Loucy (cell line): ENCODE data around the gene STRN3.
"Not testable (repeated sequence)": the region's sequence is repeated elsewhere in the genome, so short reads cannot be mapped to it uniquely, and the experiment has no call there.

ENCODE experiments used
- H2AFZ ChIP-seq: fragments of 200-600 bp; sonication (generic); 2 replicates; pipeline ENCODE4 v1.6.0; 2016; ENCODE audit warnings: antibody characterized with exemption, mild to moderate bottlenecking, low read length, moderate library complexity
- H3F3A ChIP-seq: fragments of 200-600 bp; 2 replicates; pipeline ENCODE4 v1.6.0; 2016; ENCODE audit warnings: antibody characterized with exemption, low read depth, mild to moderate bottlenecking
- H3K27me3 ChIP-seq: fragments of 200-600 bp; sonication (generic); 2 replicates; pipeline ENCODE4 v1.6.1; 2014; ENCODE audit warnings: low read length, mild to moderate bottlenecking; ENCODE audit not compliant: insufficient read depth, poor library complexity, severe bottlenecking
- H3K36me3 ChIP-seq: fragments of 200-600 bp; sonication (generic); 2 replicates; pipeline ENCODE4 v1.6.1; 2016; ENCODE audit warnings: low read length; ENCODE audit not compliant: insufficient read depth
- H3K4me1 ChIP-seq: fragments of 200-600 bp; sonication (generic); 2 replicates; pipeline ENCODE4 v1.5.1; 2014; ENCODE audit warnings: low read length, mild to moderate bottlenecking; ENCODE audit not compliant: insufficient read depth, poor library complexity, severe bottlenecking
- H3K4me2 ChIP-seq: fragments of 200-600 bp; sonication (generic); 2 replicates; pipeline ENCODE4 v1.6.0; 2014; ENCODE audit warnings: antibody characterized with exemption, low read length, low read depth, mild to moderate bottlenecking; ENCODE audit not compliant: poor library complexity, severe bottlenecking
- H3K4me3 ChIP-seq: fragments of 200-600 bp; sonication (generic); 2 replicates; pipeline ENCODE4 v1.5.1; 2014; ENCODE audit warnings: low read length, mild to moderate bottlenecking, mixed read lengths; ENCODE audit not compliant: poor library complexity, severe bottlenecking
- H3K79me2 ChIP-seq: fragments of 200-600 bp; sonication (generic); 2 replicates; pipeline ENCODE4 v1.6.1; 2014; ENCODE audit warnings: low read length; ENCODE audit not compliant: insufficient read depth
- H3K9ac ChIP-seq: fragments of 200-600 bp; sonication (generic); 2 replicates; pipeline ENCODE4 v1.6.0; 2014; ENCODE audit warnings: mild to moderate bottlenecking, low read depth, low read length, moderate library complexity; ENCODE audit not compliant: poor library complexity, severe bottlenecking
- H3K9me2 ChIP-seq: fragments of 200-600 bp; sonication (generic); replicated peaks from 2 replicates; pipeline ENCODE4 v1.6.1; 2016; ENCODE audit warnings: low read depth, low read length, mixed read lengths
- H3K9me3 ChIP-seq: fragments of 200-600 bp; sonication (generic); 2 replicates; pipeline ENCODE4 v1.6.1; 2014; ENCODE audit warnings: mild to moderate bottlenecking, antibody characterized with exemption, low read length, low read depth; ENCODE audit not compliant: insufficient read depth
- H4K20me1 ChIP-seq: fragments of 200-600 bp; sonication (generic); 2 replicates; pipeline ENCODE4 v1.6.0; 2014; ENCODE audit warnings: antibody characterized with exemption, low read length, mild to moderate bottlenecking; ENCODE audit not compliant: insufficient read depth, poor library complexity, severe bottlenecking
- EZH2phosphoT487 ChIP-seq: fragments of 200-600 bp; IDR thresholded peaks from 2 replicates; pipeline ENCODE4 v1.6.1; 2018; ENCODE audit warnings: antibody characterized with exemption, mild to moderate bottlenecking, moderate library complexity, borderline replicate concordance
- TF ChIP-seq, protein P1 (sequence below): fragments of 200-600 bp; sonication (generic); conservative IDR thresholded peaks from 2 replicates; pipeline ENCODE4 v1.5.1; 2014; ENCODE audit warnings: mild to moderate bottlenecking, antibody characterized with exemption, low read length

Gene STRN3

DNA sequence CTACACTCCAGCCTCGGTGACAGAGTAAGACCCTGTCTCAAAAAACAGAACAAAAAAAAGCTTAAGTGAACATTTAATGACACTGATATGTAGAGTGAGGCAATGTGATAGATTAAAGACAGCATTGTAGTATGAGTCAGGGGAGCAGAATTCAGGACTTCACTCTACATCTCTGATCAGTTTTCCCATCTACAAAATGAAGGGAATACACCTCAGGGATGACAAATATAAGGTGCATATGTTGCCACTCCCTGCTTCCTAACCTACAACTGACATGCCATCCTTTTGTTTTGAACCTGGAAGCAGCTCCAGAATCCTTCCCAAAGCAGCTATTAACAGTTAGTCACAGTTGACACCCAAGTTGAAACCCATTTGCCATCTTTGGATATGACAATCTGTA lies 30.9 kb upstream of the STRN3 start:
- no peaks in the 10 kb centered on the region for H3K4me1 ChIP-seq
- no peaks in the 10 kb centered on the region for H4K20me1 ChIP-seq
- H3K9me3 ChIP-seq, result no peaks in the 10 kb centered on the region
- H3K79me2 ChIP-seq, result no peaks in the 10 kb centered on the region
- no peak overlapping the region for H3K4me2 ChIP-seq
- no peak overlapping the region for H2AFZ ChIP-seq
- no peak overlapping the region for H3K9ac ChIP-seq
- TF ChIP-seq EZH2phosphoT487, result no peak
- TF ChIP-seq, protein P1, sequence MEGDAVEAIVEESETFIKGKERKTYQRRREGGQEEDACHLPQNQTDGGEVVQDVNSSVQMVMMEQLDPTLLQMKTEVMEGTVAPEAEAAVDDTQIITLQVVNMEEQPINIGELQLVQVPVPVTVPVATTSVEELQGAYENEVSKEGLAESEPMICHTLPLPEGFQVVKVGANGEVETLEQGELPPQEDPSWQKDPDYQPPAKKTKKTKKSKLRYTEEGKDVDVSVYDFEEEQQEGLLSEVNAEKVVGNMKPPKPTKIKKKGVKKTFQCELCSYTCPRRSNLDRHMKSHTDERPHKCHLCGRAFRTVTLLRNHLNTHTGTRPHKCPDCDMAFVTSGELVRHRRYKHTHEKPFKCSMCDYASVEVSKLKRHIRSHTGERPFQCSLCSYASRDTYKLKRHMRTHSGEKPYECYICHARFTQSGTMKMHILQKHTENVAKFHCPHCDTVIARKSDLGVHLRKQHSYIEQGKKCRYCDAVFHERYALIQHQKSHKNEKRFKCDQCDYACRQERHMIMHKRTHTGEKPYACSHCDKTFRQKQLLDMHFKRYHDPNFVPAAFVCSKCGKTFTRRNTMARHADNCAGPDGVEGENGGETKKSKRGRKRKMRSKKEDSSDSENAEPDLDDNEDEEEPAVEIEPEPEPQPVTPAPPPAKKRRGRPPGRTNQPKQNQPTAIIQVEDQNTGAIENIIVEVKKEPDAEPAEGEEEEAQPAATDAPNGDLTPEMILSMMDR, result no peak
- H3K36me3 ChIP-seq, result no peaks in the 10 kb centered on the region
- no peaks in the 10 kb centered on the region for H3F3A ChIP-seq
- H3K9me2 ChIP-seq, result no peaks in the 10 kb centered on the region
- no peaks in the 10 kb centered on the region for H3K27me3 ChIP-seq
- no peak overlapping the region for H3K4me3 ChIP-seq

DNA sequence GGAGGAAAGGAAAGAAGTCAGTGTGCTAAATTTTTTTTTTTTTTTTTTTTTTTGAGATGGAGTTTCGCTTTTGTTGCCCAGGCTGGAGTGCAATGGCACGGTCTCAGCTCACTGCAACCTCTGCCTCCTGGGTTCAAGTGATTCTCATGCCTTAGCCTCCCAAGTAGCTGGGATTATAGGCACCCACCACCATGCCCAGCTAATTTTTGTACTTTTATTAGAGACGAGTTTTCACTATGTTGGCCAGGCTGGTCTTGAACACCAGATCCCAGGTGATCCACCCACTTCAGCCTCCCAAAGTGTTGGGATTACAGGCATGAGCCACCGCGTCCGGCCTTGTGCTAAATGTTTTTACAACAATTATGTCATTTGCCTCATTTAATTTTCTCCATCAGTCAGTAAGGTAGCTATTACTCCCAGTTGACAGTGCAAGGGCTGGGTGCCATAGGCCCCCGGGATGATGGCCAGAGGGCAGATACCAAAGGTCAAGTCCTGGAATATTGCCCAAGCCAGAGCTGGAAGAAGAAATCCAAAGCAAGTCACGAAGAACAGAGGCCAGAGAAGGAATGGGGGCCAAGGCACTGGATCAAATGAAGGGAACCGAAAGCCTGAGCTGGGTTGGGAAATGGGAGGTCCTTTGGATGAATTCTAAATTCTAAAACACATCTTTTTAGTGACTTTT lies 26.9 kb upstream of the STRN3 start:
- not testable (repeated sequence) for H3K79me2 ChIP-seq, H3F3A ChIP-seq, H3K4me1 ChIP-seq, H3K9me3 ChIP-seq, H4K20me1 ChIP-seq, H3K9me2 ChIP-seq, H3K4me2 ChIP-seq, H3K36me3 ChIP-seq, H3K27me3 ChIP-seq, H2AFZ ChIP-seq, H3K4me3 ChIP-seq, H3K9ac ChIP-seq

DNA sequence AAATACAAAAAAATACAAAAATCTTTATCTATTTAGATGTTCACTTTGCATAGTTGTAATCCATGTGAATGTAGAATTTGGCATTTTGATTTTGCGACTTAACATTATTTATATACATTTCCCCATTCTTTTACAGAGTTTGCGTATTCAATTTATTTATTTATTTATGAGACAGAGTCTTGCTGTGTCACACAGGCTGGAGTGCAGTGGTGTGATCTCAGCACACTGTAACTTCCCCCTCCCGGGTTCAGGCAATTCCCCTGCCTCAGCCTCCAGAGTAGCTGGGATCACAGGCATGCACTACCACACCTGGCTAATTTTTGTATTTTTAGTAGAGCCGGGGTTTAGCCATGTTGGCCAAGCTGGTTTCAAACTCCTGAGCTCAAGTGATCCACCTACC lies 25.3 kb upstream of the STRN3 start:
- no peaks in the 10 kb centered on the region for H3K9me3 ChIP-seq
- H3K4me3 ChIP-seq, result no peak overlapping the region
- H3K9me2 ChIP-seq, result no peaks in the 10 kb centered on the region
- no peak overlapping the region for H2AFZ ChIP-seq
- H4K20me1 ChIP-seq, result no peaks in the 10 kb centered on the region
- no peaks in the 10 kb centered on the region for H3F3A ChIP-seq
- H3K79me2 ChIP-seq, result no peaks in the 10 kb centered on the region
- no peak overlapping the region for H3K9ac ChIP-seq
- H3K4me2 ChIP-seq, result no peak overlapping the region
- no peaks in the 10 kb centered on the region for H3K36me3 ChIP-seq
- no peak for TF ChIP-seq EZH2phosphoT487
- TF ChIP-seq, protein P1, result no peak
- H3K4me1 ChIP-seq, result no peaks in the 10 kb centered on the region
- no peaks in the 10 kb centered on the region for H3K27me3 ChIP-seq

DNA sequence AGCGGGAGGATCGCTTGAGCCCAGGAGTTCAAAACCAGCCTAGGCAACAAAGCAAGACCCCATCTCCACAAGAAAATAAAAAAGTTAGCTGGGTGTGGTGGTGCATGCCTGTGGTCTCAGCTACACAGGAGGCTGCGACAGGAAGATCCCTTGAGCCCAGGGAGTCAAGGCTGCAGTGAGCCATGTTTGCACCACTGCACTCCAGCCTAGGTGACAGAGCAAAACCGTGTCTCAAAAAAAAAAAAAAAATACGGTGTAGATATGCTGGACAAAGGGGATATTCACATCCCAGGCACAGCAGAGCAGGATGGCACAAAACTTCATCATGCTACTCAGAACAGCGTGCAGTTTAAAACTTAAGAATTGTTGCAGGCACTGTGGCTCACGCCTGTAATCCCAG lies 24.8 kb upstream of the STRN3 start:
- Histone ChIP-seq H3K4me1 (no peaks in the 10 kb centered on the region), H3K36me3 (no peaks in the 10 kb centered on the region), H2AFZ (no peak overlapping the region), H3K9ac (no peak overlapping the region), H4K20me1 (no peaks in the 10 kb centered on the region), H3K4me2 (no peak overlapping the region), H3K9me2 (no peaks in the 10 kb centered on the region), H3F3A (no peaks in the 10 kb centered on the region), H3K4me3 (no peak overlapping the region), H3K27me3 (no peaks in the 10 kb centered on the region), H3K9me3 (no peaks in the 10 kb centered on the region), H3K79me2 (no peaks in the 10 kb centered on the region)
- TF ChIP-seq, protein P1, result no peak
- TF ChIP-seq EZH2phosphoT487, result no peak
